Islet precursor cell (in vitro differentiated cells): ENCODE data around the gene CCDC32.

ENCODE experiments used
- DNase-seq: peaks from one replicate; pipeline ENCODE4 v3.0.0-alpha.2; 2018

CCDC32 gene

DNA sequence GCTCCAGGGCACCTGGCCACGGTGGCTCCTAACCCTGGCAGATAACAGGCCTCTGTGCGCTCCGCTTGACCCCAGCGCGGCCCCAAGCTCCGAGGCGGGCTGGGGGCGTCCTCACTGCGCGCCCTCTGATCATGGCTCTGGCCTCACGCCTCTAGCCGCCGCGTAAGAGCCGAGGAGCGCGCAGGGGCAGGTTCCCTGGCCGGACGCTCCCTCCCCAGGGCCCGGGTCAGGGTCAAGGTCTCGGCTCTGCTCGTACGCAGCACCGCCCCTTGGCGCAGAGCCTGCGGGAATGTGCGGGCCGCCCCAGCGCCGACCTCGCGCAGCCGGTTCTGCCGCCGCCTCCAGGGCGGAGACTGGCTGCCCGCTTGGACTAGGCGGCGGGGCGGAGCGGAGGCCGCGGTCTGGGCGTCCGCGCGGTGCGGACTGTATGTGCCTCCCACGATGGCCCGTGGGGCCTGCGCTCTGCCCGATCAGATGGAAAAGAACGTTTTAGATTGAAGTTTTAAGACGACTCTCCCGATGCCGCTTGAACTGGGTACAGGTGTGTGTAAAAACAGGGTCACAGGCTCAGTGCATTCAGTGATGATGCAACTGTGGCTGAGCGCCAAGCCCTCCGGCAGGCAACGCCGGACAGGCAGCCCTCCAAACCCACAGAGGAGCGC lies 53.2 kb downstream of the CCDC32 start:
- peak; percentile 89 for DNase-seq

DNA sequence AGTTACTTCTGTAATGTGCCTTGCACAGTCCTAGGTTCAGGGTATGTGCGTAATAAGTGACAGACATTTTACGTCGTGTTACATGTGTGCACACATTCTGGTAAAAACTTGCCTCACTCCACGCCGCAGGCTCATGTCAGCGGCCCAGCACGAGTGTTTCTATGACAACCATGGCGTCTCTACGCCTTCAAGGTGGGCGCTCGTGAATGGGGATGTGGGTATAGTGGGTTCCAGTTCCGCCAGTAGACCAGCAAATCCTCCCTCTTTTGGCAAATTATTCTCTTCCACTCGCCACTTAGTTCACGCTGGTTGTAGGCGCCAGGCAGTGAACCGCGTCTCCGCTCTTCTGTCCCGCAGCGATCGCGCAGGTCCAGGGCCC lies 53.8 kb downstream of the CCDC32 start:
- no peak for DNase-seq

DNA sequence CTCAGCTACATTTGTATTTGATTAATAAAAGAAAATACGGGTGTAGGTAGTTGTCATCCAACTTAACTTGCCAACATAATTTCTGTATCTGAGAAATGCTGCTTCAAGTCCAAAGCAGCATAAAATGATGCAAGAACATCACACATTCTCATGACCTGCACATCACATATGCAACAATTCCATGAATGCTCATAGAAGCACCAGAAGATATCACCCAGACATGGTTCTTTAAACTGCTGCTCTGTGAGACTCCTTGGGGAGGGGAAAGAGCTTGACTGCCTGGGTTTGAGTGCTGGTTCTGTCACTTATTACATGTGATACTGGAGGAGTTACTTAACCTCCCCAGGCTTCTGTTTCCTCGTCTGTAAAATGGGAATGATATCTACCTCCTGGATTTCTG lies 54.6 kb downstream of the CCDC32 start:
- DNase-seq, result no peak

DNA sequence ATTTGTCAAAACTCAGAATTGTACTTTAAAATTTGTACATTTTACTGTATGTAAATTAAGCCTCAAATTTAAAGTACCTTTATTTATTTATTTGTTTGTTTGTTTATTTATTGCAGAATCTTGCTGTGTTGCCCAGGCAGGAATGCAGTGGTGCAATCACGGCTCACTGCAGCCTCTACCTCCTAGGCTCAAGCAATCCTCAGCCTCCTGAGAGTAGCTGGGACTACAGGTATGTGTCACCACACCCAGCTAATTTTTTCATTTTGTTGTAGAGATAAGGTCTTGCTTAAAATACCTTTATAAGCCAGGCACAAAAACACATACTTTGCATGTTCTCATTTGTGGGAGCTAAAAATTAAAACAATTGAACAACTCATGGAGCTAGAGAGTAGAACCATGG lies 56.6 kb downstream of the CCDC32 start:
- no peak for DNase-seq

DNA sequence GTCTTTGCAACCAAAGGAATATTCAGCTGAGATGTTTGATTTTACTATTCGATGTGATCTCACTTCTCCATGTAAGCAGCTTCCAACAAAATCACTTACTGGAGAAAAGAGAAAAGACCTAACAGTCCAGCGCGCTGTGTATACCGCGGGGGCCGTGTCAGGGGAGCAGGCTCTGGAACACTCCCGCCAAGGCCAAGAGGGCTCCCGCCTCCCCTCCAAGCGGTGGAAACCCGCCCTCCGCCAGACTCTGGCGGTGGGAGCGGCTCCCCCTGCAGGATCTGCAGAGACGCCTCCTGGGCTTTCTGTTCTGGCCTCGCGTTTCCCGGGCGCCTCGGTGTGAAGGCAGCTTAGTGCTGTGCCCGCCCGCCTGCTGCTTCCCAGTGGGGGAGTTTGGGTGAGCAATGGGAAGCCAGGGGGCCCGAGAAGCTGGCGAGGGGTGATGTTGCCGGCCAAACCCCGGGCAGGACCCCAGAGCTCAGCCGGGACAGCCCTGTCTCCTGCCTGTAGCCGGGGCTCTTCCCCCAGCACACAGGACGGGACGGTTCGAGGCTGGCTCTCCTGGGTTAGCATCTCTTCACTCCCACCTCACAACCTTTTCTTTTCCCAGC lies 57.8 kb downstream of the CCDC32 start:
- DNase-seq, result peak; percentile 95
